H1 (cell line): ENCODE data around the gene ZNF358.

Source experiments
- CEBPB ChIP-seq: IDR thresholded peaks from 2 replicates; pipeline ENCODE4 v1.6.1; 2012; ENCODE audit warnings: low read depth, low read length
- EP300 ChIP-seq, 2 experiments: IDR thresholded peaks; 1 replicate in 1 of 2; 2 replicates in 1 of 2; pipeline ENCODE4 v1.6.1; 2011 to 2012; ENCODE audit warnings: low read depth in 2 of 2, low read length in 2 of 2, mild to moderate bottlenecking in 2 of 2, borderline replicate concordance in 1 of 2, inconsistent platforms in 1 of 2, moderate library complexity in 1 of 2
- HDAC2 ChIP-seq, 2 experiments: fragments of 300-600 bp in 1 of 2; sonication (generic) in 1 of 2; IDR thresholded peaks; 2 replicates each; pipeline ENCODE4 v1.6.1; 2011 to 2012; ENCODE audit warnings: low read depth in 2 of 2, low read length in 2 of 2, mild to moderate bottlenecking in 2 of 2, moderate library complexity in 2 of 2, borderline replicate concordance in 1 of 2, inconsistent platforms in 1 of 2
- POLR2A ChIP-seq, 2 experiments: IDR thresholded peaks; 1 replicate in 1 of 2; 2 replicates in 1 of 2; pipeline ENCODE4 v1.6.1; 2011; ENCODE audit warnings: low read depth in 2 of 2, low read length in 2 of 2, mild to moderate bottlenecking in 2 of 2; ENCODE audit errors: control extremely low read depth in 1 of 2
- RFX5 ChIP-seq: IDR thresholded peaks from 2 replicates; pipeline ENCODE4 v1.6.1; 2011; ENCODE audit warnings: low read depth, low read length, improper control_type of control experiment, borderline replicate concordance
- SP4 ChIP-seq: IDR thresholded peaks from 2 replicates; pipeline ENCODE4 v1.6.1; 2012; ENCODE audit warnings: low read length, inconsistent platforms
- TF ChIP-seq, protein P1 (sequence below), 3 experiments: IDR thresholded peaks; 1 replicate in 2 of 3; 2 replicates in 1 of 3; pipeline versions ENCODE4 v1.5.1 to v1.6.1; 2011; ENCODE audit warnings: low read length in 3 of 3, mild to moderate bottlenecking in 3 of 3, inconsistent platforms in 2 of 3, low read depth in 1 of 3, moderate library complexity in 1 of 3; ENCODE audit not compliant: insufficient read depth in 1 of 3; ENCODE audit errors: control extremely low read depth in 1 of 3

DNA sequence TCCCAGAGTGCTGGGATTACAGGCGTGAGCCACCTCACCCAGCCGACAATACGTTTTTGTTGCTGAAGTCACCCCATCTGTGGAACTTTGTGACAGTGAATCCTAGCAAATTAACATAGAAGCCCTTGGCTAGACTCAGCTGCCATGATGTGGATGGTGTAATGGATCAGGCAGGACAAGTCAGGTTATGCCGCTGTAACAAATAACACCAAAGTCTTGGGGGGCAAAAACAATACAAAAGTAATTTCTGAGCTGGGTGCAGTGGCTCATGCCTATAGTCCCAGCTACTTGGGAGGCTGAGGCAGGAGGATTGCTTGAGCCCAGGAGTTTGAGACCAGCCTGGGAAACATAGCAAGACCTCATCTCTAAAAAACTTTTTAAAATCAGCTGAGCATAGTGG, 49.0 kb downstream of the ZNF358 start:
- TF ChIP-seq SP4 (no peak), EP300 (IDR thresholded peaks at IDR 0.05; ENCODE audit: borderline replicate concordance in 1 of 2, low read depth in 2 of 2, low read length in 2 of 2) (no peak), RFX5 (no peak), POLR2A (IDR thresholded peaks at IDR 0.05; ENCODE audit: control extremely low read depth in 1 of 2, low read depth in 2 of 2, low read length in 2 of 2) (no peak), CEBPB (no peak), HDAC2 (IDR thresholded peaks at IDR 0.05; ENCODE audit: borderline replicate concordance in 1 of 2, low read depth in 2 of 2, low read length in 2 of 2) (no peak)
- TF ChIP-seq, protein P1, sequence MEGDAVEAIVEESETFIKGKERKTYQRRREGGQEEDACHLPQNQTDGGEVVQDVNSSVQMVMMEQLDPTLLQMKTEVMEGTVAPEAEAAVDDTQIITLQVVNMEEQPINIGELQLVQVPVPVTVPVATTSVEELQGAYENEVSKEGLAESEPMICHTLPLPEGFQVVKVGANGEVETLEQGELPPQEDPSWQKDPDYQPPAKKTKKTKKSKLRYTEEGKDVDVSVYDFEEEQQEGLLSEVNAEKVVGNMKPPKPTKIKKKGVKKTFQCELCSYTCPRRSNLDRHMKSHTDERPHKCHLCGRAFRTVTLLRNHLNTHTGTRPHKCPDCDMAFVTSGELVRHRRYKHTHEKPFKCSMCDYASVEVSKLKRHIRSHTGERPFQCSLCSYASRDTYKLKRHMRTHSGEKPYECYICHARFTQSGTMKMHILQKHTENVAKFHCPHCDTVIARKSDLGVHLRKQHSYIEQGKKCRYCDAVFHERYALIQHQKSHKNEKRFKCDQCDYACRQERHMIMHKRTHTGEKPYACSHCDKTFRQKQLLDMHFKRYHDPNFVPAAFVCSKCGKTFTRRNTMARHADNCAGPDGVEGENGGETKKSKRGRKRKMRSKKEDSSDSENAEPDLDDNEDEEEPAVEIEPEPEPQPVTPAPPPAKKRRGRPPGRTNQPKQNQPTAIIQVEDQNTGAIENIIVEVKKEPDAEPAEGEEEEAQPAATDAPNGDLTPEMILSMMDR (IDR thresholded peaks at IDR 0.05; ENCODE audit: control extremely low read depth in 1 of 3, insufficient read depth in 1 of 3, low read depth in 1 of 3, low read length in 3 of 3), result no peak
